GM18868 (cell line): Measurements from ENCODE around the gene KCNK13.
"Not testable (repeated sequence)": the region's sequence is repeated elsewhere in the genome, so short reads cannot be mapped to it uniquely, and the experiment has no call there.

Source experiments
- ATAC-seq: cut with Tn5 transposase; IDR thresholded peaks from one replicate; pipeline ENCODE4 v1.9.1; 2021; ENCODE audit warnings: mild to moderate bottlenecking, moderate library complexity; ENCODE audit not compliant: unreplicated experiment

Gene KCNK13

DNA sequence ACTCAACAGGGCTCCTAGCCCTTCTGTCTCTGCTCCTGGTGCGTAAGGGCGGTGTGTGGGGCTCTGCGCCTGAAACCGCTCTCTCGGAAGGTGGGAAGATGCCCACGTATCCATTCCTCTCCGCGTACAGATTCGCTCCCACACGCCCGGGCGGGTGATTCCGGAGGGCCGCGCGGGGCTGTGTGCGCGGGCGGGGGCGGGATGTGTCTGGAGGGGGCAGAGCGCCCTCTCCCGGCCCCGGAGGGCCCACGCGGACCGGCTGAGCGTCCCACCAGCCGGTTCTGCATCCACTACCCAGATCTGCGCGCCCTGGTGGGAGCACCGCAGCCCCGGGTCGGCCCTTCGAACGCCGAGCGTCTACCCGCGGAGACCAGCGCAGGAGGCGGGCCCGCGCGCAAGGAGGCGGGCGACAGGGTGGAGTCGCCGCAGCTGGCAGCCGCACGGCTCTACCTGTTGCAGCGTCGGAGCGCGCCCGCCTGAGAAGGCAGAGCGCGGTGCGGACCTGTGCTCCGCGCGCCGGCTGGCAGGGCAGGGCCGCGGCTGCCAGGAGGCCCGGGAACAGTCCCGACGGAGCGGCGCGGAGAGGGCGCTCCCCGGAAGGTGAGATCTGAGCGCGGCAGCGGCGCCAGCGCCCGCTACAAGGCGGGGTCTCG lies 1.4 kb upstream of the KCNK13 start:
- ATAC-seq, result peak; percentile 78

DNA sequence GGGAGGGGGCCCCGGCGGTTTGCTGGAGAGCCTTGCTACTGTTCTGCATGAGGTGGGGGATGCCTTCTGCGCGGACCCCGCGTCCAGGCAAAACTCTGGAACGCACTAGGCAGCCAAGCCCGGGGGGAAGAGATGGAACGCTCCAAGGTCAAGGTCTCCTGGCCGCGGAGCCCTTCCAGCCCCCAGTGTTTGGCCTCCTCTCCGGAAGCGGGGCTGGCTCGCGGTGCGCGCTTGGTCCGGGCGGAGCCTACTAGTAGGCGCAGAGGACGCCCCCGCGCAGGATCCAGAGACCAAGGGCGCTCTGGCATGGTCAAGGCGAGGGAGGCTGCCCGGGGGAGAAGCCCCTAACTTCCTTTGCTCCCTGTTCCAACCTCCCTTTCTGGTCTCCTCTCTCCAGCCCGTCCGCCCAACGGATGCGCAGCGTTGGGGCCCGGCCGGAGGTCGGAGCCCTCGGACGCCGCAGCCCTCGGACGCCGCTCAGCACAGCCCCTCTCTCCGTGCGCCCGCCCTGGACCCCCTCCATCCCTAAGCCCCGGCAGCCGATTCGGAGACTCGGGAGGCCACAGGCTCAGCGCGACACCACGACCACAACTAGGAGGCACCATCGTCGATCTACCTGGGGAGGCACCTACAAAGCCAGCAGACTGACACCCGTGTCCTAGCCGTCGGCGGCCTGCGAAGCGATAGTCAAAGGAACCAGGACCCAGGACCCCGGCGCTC lies 669 bp upstream of the KCNK13 start:
- peak; percentile 5 for ATAC-seq

DNA sequence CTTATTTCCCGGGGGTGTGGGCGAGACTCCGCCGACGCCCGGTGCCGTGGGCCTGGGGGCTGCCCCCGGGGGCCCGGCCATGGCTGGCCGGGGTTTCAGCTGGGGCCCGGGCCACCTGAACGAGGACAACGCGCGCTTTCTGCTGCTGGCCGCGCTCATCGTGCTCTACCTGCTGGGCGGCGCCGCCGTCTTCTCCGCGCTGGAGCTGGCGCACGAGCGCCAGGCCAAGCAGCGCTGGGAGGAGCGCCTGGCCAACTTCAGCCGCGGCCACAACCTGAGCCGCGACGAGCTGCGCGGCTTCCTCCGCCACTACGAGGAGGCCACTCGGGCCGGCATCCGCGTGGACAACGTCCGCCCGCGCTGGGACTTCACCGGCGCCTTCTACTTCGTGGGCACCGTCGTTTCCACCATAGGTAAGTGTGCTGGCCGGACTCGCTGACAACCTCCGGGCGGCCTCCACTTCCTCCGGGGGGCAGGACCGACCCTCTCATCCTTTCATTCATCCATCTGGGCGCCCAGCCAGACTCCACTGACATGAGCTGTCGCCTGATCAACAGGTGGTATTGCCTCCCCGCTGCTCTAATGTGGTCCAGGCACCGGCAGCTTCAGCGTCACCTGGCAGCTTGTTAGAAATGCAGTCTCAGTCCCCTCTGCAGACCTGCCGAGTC lies 467 bp downstream of the KCNK13 start:
- ATAC-seq, result no peak

DNA sequence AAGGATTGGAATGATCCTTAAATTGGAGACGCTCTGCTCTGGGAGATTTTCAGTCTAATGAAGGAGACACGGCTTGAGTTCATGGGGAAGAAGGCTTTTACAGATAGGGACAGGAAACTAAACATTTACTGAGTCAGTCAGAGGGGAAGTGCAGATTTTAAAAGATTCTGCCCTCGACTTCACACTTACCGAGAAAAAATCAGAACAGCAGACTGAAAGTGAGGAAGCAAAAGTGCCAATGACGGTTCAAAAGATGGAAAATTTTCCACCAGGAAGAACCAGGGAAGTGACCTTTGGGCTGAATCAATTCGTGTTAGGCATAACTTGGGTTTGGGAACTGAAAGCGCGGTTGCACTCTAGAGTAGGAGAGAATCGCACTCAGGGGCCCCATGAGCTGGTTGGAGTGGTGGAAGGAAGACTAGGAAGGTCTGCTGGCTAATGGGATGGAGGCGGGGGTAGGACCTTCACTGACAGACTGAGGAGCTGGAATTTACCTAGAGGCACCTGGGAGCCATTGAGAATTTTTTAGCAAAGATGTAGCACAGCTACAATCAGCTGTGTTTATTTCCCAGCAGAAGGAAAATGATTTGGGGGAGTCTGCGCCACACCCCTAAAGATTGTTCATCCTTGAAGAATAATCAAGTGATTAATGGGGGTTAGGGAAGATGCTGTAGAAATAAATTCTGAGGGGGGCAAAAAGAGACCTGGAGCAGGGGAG lies 1.2 kb downstream of the KCNK13 start:
- ATAC-seq, result no peak

DNA sequence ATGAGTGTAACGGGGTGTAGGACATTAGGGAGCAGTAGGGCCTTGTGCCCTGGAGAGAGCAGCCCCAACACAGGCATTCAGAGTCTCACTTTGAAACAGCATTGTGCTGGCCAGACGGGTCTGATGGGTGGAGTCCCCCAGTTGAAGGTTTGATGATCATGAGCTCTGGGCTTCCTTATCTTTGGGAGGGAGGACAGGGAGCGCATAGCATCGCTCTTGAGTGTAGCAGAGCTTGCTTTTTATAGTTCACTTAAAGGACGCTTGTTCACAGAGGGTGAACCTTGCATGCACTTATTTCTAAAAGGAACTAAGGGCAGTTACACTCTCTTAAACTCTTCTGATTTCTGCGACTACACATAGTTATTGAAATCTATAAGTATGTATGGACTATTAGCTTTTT lies 10.6 kb downstream of the KCNK13 start:
- ATAC-seq, result no peak

DNA sequence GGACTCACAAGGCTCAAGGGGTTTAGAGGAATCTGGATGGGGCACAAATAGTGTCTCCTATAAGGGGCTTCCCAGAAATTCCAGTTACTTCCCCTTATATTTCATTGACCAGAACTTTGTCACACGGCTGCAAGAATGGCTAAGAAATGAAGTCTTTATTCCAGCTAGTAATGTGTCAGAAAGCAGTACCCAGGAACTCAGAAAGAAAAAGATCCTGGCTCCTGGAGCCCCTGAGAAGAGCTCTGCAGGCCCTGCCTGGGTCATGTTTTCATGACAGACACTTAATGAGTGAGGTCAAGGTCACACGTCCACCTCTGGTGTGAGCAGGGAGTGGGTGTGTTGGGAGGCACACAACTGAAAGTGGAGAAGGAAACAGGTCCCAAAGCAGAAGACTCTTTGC lies 17.8 kb downstream of the KCNK13 start:
- no peak for ATAC-seq

DNA sequence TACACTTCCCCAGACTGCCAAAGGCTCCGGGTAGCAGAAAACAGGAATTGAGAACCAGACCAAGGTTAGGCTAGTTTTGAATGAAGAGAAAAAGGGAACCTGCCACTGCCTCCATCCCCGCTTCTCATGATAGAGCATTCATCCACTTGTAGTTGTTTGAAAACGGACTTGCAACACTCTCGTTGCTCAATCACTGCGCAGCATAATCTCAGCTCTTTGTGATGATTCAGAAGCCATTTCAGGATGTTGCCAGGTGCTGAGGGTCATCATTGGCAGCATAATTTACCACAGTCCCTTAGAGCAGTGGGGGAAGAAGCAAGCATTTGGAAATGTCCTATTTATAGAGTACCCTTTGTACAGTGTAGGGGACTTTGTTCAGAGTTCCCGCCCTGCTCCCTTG lies 25.6 kb downstream of the KCNK13 start:
- ATAC-seq, result peak; percentile 49

DNA sequence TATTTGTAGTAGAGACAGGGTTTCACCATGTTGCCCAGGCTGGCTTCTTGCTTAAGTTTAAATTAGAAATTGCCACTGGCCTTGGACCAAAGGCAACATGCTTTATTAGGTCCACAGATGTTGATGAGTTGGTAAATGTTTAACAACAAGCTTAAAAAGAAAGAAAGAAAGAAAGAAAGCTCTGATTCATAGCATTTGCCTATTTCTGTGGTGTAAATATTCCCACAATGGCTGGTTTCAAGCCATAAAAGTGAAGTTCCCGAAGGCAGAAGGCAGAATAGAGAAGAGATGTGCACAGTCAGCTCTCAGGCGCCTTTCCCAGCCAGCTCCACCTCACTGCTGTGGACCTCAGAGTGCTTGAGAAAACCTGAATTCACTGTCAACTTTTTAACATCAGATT lies 26.4 kb downstream of the KCNK13 start:
- ATAC-seq, result no peak

DNA sequence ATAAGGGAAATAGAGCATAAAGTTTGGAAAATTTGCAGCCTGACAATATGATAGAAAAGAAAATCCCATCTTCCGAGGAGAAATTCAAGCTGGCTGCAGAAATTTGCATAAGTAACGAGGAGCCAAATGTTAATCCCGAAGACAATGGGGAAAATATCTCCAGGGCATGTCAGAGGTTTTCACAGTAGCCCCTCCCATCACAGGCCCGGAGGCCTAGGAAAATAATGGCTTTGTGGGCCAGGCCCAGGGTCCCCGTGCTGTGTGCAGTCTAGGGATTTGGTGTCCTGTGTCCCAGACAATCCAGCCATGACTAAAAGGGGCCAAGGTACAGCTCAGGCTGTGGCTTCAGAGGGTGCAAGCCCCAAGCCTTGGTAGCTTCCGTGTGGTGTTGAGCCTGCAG lies 27.7 kb downstream of the KCNK13 start:
- ATAC-seq, result not testable (repeated sequence)

DNA sequence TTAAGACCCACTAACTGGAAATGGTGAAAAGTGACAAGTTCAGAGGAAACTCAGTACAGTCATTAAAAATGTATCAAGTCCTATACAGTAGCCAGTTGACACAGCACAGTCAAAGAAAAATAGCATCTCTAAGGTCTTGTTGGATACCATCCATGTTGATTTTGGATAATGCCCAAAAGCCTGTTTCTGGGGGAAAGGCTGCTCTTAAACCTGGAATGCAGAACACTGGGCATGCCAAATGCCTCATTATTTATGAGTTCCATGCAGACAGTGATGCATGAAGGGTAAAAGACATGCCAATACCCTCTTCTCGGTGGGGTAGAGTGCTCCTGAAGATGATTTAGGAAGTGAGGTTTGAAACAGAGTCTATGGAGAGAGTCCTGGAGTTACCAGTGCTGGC lies 29.6 kb downstream of the KCNK13 start:
- ATAC-seq, result no peak

DNA sequence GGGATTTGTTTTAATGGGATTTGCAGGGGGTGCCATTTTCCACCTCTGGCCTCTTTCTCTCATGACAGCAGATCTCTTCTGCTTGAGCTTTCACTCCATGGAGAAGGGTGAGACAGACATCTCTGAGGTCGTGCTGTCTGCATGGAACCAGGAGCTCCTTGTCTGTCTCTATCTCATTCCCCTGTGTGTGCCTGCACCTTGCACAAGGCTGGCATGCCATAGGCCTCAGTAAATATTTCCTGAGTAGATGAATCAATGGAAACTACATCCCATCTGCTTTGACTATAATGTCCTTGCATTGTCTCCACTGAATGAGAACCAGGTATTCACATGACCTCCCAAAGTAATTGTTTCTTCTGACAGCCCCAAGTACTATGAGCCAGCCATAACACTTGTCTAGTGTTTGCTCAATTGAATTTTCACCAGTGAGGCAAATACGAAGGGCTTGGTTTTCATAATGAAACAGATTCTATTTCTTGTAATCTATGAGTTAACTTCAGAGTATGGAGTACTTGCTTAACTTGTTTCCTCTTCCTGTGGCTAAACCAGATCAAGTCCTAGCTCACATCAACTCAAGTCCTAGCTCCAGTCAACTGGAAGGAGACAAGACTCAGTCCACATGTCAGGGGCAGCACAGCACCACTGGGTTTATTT lies 32.3 kb downstream of the KCNK13 start:
- no peak for ATAC-seq

DNA sequence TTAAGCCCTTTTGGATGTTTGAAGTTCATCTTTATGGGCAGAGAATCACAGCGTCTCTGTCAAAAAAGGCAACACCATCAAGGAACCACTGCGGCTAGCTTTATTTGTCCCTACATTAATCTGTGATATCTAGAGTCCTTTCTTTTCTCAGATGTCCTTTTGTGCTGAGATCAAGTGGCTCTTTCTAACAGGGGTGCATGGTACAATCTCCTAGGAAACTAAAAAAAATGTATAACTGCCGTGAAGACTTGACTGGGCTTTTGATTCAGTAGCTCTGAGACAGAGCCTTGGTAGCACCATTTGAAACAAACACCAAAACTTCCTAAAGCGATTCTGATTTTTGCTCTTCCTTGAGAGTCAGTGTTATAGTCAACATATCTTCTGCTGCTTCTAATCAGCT lies 33.3 kb downstream of the KCNK13 start:
- no peak for ATAC-seq

DNA sequence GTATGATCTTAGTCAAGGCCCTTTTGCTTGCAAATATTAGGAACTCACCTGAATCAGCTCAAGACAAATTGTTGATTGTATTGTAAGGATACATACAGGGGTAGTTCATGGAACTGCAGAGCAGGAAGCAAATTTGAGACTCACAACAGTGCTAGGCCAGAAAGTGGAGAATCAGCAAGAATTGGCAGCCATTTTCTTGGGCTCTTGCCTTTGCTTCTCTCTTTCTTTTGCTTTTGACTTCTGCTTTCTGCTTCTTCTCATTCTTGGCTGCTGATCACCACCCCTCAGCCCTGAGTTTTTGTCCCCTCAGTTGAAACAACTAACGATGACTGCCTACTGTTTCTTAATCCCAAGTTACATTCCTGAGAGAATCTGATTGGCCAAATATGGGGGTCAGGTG lies 34.8 kb downstream of the KCNK13 start:
- no peak for ATAC-seq

DNA sequence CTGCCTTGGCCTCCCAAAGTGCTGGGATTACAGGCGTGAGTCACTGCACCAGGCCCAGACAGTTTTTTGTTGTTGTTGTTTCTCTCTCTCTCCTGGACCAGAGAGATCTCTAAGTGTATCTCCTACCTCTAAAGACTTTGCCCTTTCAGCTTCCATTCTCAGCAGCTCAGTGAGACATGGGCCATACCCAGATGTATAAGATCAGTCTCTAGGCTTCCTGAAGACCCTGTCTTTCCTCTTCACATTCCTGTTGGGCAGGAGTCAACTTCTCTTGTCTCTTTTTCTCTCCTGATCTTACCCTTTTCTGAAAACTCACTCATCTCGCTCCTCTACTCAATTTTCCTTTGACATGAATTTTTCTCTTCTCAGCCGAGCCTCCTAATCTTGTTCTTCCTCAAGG lies 42.0 kb downstream of the KCNK13 start:
- ATAC-seq, result no peak

DNA sequence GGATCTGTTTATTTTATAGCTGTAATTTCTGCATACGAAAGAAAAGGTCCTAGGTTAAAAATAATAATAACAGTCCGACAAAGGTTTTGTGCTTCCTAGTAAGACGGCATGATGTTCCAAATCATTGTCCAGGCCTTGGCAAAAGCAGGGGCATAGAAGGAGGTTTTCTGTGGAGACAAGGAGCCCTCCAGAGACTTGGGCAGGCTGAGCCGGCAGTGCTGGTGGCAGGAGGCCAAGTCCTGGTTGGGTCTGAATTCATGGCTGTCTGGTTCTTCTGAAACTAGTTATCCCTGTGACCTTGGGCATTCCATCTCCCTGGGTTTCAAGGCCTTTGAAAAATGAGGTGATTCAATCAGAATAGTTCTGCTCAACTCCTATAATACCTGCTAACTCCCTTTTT lies 44.0 kb downstream of the KCNK13 start:
- ATAC-seq, result no peak

DNA sequence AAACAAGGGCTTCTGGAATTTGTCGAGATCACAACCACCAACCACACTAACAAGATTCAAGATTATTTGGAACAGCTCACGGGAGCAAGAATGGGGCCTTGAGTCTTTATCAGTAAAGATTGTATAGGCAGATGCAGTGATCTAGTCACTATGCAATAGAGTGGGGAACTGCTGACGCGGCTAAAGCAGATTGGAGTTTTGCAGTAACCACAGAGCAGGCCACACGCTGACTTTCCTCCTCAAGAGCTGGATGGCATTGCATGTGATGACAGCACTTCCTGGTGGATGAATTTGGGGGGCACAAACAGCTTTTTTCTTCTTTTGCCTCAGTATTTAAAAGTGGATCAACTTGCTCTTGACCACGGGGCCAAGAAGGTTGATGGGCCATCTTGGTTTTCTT lies 46.0 kb downstream of the KCNK13 start:
- no peak for ATAC-seq

DNA sequence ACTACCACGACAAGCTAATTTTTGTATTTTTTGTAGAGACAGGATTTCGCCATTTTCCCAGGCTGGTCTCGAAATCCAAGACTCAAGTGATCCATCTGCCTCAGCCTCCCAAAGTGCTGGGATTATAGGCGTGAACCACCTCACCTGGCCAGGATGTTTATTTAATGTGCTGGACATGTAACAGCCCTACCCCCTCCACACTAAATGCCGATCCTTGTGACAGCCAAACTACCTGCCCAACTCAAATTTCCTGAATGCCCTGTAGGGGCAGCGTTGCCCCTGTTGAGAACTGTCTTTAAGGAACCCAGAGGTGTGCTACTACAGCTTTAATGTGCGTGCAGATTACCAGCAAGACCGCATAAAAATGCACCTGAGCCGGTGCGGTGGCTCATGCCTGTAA lies 48.1 kb downstream of the KCNK13 start:
- no peak for ATAC-seq

DNA sequence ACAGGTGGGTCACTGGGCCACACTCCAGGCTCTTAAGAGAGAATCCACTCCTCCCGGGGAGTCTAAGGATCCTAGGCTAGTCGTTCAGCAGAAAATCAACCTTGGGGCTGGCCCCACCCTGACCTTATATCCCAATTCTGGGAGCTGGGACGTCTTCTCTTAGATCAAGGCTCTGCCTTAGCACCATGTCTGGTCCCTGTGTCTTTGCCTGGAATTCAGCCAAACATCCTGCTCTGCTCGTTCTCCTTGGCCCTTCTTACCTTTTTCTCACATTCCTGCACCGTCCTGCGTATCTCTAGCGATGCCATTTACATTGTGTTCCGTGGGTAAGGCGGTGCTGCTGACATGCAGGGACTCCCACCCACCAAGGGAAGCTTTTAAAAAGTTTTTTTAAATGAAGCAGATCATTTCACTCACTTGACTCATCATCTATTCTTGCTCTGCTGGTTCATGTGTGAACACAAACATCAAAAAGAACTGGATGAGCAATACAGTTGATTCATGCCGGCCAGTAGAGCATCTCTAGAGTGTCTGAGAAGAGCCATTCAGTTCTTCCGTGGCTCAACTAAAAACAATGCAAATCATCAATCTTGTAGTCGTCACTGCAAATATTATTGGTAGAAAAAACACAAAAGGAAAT lies 50.2 kb downstream of the KCNK13 start:
- ATAC-seq, result no peak

DNA sequence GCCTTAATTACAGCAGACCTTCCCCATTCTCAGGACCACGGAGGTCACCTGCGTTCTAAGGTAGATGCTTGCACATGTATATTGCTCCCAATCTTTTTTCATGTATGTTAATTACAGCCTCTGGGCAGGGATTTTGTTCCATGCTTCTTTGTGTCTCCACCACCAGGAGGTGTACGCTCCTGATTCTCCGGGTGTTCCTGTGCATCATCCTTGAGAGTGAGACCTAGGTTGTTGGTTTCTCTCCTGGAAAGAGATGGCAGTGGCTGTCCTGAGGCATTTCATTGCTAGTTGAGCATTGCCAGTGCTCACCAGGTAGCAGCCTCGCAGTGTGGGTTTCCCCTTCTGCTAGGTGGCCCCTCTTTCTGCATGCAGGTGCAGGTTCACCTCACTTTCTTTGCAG lies 52.8 kb downstream of the KCNK13 start:
- ATAC-seq, result no peak

DNA sequence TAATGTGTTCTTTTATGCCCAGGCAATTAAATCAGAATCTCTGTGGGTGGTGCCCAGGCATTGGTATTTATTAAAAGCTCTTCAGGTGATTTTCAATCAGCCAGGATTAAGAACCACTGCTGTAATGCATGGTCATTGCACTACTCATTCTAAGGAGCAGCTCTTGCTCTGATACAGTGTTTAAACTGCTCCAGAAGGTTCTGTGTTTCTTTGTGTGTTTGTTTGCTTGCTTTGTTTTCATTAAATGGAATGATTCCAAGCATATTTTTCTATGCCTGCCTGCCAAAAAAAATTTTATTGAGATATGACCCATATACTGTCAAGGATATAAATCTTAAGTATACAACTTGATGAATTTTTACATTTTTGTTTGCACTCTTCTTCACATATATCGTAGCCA lies 54.0 kb downstream of the KCNK13 start:
- ATAC-seq, result no peak

DNA sequence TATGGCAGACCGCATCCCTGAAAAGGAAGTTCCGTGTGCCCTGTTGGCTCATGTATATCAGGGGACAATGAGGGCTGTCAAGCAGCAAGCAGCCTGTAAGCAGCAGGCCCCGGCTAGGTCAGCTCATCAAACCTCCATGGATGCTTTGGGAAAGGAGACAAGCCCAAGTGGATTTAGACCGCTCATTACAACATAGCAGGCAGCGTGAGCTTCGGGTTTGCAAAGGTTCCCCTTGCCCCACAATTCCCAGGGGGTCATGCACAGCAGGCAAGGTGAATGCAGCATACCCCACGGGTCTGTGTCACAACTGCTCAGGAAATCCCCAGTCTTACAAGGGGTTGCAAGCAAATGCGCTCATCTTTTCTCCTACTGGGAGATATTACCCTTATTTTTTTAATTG lies 54.6 kb downstream of the KCNK13 start:
- ATAC-seq, result no peak
